PC-9 (cell line): ENCODE results near the gene VASP. TPM values are rescaled to one million over a fixed set of nuclear protein-coding genes. Genes with fewer than 3 reads are reported as not detected.

ENCODE experiments used
- BruUV-seq: library from RNA; stranded (reverse); fragments of 400-500 nt; replicated peaks from 2 replicates; lab custom pipeline; 2021; lab: Mats Ljungman, UMichigan
- CTCF ChIA-PET: fragments of 300-600 bp; sonication (Branson Sonifier 250); formaldehyde crosslinking; loops from one replicate; lab custom pipeline; 2022; ENCODE audit warnings: antibody characterized with exemption; lab: Charles Lee
- POLR2A ChIA-PET: fragments of 300-600 bp; sonication (Branson Sonifier 250); formaldehyde crosslinking; loops from one replicate; lab custom pipeline; 2022; ENCODE audit warnings: antibody characterized with exemption; ENCODE audit not compliant: unreplicated experiment; lab: Charles Lee
- DNase-seq, 2 experiments: peaks; one replicate each; pipeline versions ENCODE4 v3.0.0 to v3.0.0-alpha.2; 2015 to 2022; ENCODE audit warnings: mixed read lengths in 1 of 2
- H2AFZ ChIP-seq: fragments of 200-600 bp; sonication (generic); 2 replicates; pipeline ENCODE4 v1.8.1; 2017; ENCODE audit warnings: antibody characterized with exemption
- H3F3A ChIP-seq: fragments of 200-600 bp; sonication (generic); 2 replicates; pipeline ENCODE4 v1.8.1; 2017; ENCODE audit warnings: antibody characterized with exemption, mild to moderate bottlenecking, low read depth; ENCODE audit not compliant: insufficient read depth
- H3K27ac ChIP-seq: fragments of 200-600 bp; sonication (generic); 2 replicates; pipeline ENCODE4 v1.6.1; 2016; ENCODE audit warnings: mixed run types
- H3K27me3 ChIP-seq: fragments of 200-600 bp; sonication (generic); 2 replicates; pipeline ENCODE4 v1.6.1; 2016; ENCODE audit warnings: low read depth, mixed run types; ENCODE audit not compliant: insufficient read depth
- H3K36me3 ChIP-seq: fragments of 200-600 bp; sonication (generic); 2 replicates; pipeline ENCODE4 v1.6.1; 2016; ENCODE audit warnings: low read depth, mixed run types
- H3K4me1 ChIP-seq: fragments of 200-600 bp; sonication (generic); replicated peaks from 2 replicates; pipeline ENCODE4 v1.6.1; 2016; ENCODE audit warnings: mixed run types; ENCODE audit not compliant: insufficient read depth
- H3K4me2 ChIP-seq: fragments of 200-600 bp; sonication (generic); 2 replicates; pipeline ENCODE4 v1.6.1; 2017; ENCODE audit warnings: mixed run types
- H3K4me3 ChIP-seq: fragments of 200-600 bp; sonication (generic); 2 replicates; pipeline ENCODE4 v1.6.1; 2016; ENCODE audit warnings: mixed run types
- H3K79me2 ChIP-seq: fragments of 200-600 bp; sonication (generic); 2 replicates; pipeline ENCODE4 v1.6.1; 2017; ENCODE audit warnings: low read depth, mixed run types
- H3K9me2 ChIP-seq: fragments of 200-600 bp; sonication (generic); 2 replicates; pipeline ENCODE4 v1.8.1; 2017; ENCODE audit warnings: mild to moderate bottlenecking; ENCODE audit not compliant: insufficient read depth
- H3K9me3 ChIP-seq: fragments of 200-600 bp; sonication (generic); 2 replicates; pipeline ENCODE4 v1.8.1; 2016; ENCODE audit warnings: low read depth; ENCODE audit not compliant: insufficient read depth
- H4K20me1 ChIP-seq: fragments of 200-600 bp; sonication (generic); 2 replicates; pipeline ENCODE4 v1.8.1; 2017; ENCODE audit not compliant: insufficient read depth
- CTCF ChIP-seq: fragments of 200-600 bp; sonication (generic); conservative IDR thresholded peaks from 2 replicates; pipeline ENCODE4 v1.6.1; 2017; ENCODE audit warnings: mixed run types, antibody characterized with exemption, mild to moderate bottlenecking, moderate library complexity
- EZH2 ChIP-seq: fragments of 200-600 bp; sonication (generic); IDR thresholded peaks from 2 replicates; pipeline ENCODE4 v1.8.0; 2017; ENCODE audit warnings: antibody characterized with exemption, low read depth
- intact Hi-C: fragments of 100-400 bp; cut with micrococcal nuclease; formaldehyde crosslinking; loops from one replicate; pipeline ENCODE4 v1.10.0; 2022; ENCODE audit not compliant: unreplicated experiment
- total RNA-seq: library from RNA; stranded (reverse); gene quantifications from 2 replicates; pipeline ENCODE4 v1.2.3, GENCODE V29; 2021

VASP gene
- total RNA-seq, 1 experiment from 2014 or later, result 123 TPM

GRCh38 chr19:45469945-45470761, 37.1 kb upstream of the VASP start:
- Histone ChIP-seq H3K27ac (peak overlapping the region; percentile 72), H3K9me2 (no peaks in the 10 kb centered on the region), H3K36me3 (no peaks in the 10 kb centered on the region), H3K4me2 (peak overlapping the region; percentile 100), H2AFZ (peak overlapping the region; percentile 94), H3K9me3 (no peaks in the 10 kb centered on the region), H3K4me1 (peaks cover 19% of the 10 kb centered on the region), H3F3A (peaks cover 40% of the 10 kb centered on the region; the same call in 1 of the 2 replicates), H4K20me1 (no peaks in the 10 kb centered on the region; the same call in 1 of the 2 replicates), H3K79me2 (no peaks in the 10 kb centered on the region), H3K4me3 (peak overlapping the region; percentile 82), H3K27me3 (no peaks in the 10 kb centered on the region)
- no TSS peak for BruUV-seq
- ChIA-PET CTCF (interaction anchor here (0.5 to 1.4 kb wide), 3 partner anchors 16 to 387 kb away, joined by 3 to 5 read pairs (median 3); no protein-coding TSS in a partner anchor), POLR2A (interaction anchor here (0.6 to 1.4 kb wide), 7 partner anchors 8 to 226 kb away, joined by 3 to 14 read pairs (median 6); no protein-coding TSS in a partner anchor)
- TF ChIP-seq EZH2 (no peak), CTCF (no peak)
- peak; percentile 74 to 82 for DNase-seq
- intact Hi-C loops, result loop anchor here (2.0 kb wide), 1 partner anchor 27 kb away; no protein-coding TSS in a partner anchor

- Histone ChIP-seq H3K36me3 (no peaks in the 10 kb centered on the region), H2AFZ (no peak overlapping the region), H3K9me2 (no peaks in the 10 kb centered on the region), H3K9me3 (no peaks in the 10 kb centered on the region), H3K79me2 (no peaks in the 10 kb centered on the region), H3K27me3 (no peaks in the 10 kb centered on the region), H3K27ac (peak overlapping the region; percentile 72), H3F3A (peaks cover 40% of the 10 kb centered on the region; the same call in 1 of the 2 replicates), H3K4me3 (peak overlapping the region; percentile 82), H4K20me1 (no peaks in the 10 kb centered on the region; the same call in 1 of the 2 replicates), H3K4me2 (peak overlapping the region; percentile 100), H3K4me1 (peaks cover 19% of the 10 kb centered on the region)
- ChIA-PET POLR2A (no interaction called here), CTCF (no interaction called here)
- no TSS peak for BruUV-seq
- TF ChIP-seq EZH2 (no peak), CTCF (no peak)
- DNase-seq, result no peak
- intact Hi-C loops, result no loop called here
These were observed 36.6 kb upstream of the VASP start for GRCh38 chr19:45470762-45471081.

DNA sequence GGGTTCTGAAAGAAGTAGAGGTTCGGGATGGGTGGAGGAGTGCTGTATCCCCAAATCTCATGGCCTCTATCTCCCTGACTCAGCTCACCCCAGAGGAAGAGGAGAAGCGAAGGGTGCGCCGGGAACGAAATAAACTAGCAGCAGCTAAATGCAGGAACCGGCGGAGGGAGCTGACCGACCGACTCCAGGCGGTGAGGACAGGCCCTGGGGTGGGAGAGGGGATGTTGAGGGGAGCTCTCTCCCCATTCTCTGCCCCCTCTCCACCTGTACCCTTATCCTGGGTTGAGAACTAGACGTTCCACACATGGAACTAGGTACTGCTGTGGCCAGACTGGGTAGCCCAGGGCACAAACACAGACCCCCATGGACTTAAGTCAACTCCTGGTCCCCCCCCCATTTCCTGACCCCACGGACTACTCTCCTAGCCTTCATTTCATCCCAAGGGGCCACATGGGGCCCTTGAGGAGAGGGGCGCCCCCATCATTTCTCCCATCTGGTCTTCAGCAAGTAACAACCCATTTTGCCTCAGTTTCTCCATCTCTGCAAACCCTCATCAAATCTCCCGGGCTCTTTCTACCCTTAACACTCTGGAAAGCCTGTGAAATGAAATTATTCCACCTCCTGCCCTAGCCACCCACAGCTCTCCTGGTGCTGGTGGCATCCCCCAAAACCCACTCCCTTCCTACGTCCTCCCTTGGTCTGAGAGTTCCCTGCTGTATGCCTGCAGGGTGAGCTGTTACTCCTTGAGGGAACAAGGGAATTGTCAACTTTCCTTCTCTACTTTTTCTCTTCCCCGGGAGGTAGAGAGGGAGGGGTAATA, 36.0 kb upstream of the VASP start:
- H2AFZ ChIP-seq, result no peak overlapping the region
- H4K20me1 ChIP-seq, result no peaks in the 10 kb centered on the region; the same call in 1 of the 2 replicates
- CTCF ChIA-PET, result interaction anchor here (0.7 kb wide), 1 partner anchor 19 kb away, joined by 4 read pairs; no protein-coding TSS in a partner anchor
- no peaks in the 10 kb centered on the region for H3K9me3 ChIP-seq
- H3K79me2 ChIP-seq, result no peaks in the 10 kb centered on the region
- no peaks in the 10 kb centered on the region for H3K9me2 ChIP-seq
- no TSS peak for BruUV-seq
- DNase-seq, result no peak
- peaks cover 40% of the 10 kb centered on the region; the same call in 1 of the 2 replicates for H3F3A ChIP-seq
- POLR2A ChIA-PET, result no interaction called here
- intact Hi-C loops, result no loop called here
- no peaks in the 10 kb centered on the region for H3K27me3 ChIP-seq
- peak overlapping the region; percentile 100; the same call in 1 of the 2 replicates for H3K4me2 ChIP-seq
- H3K36me3 ChIP-seq, result no peaks in the 10 kb centered on the region
- H3K4me1 ChIP-seq, result peaks cover 19% of the 10 kb centered on the region
- H3K27ac ChIP-seq, result no peak overlapping the region
- TF ChIP-seq CTCF (no peak), EZH2 (no peak)
- H3K4me3 ChIP-seq, result no peak overlapping the region
